K562 (cell line): ENCODE measurements around the gene CLDN10. TPM values are rescaled to one million over a fixed set of nuclear protein-coding genes. Genes with fewer than 3 reads are reported as not detected.

Source experiments
- ATAC-seq: fragments of 200-7000 bp; cut with Tn5 transposase; 3 replicates; pipeline ENCODE4 v1.9.1; 2020; ENCODE audit warnings: moderate library complexity
- BruUV-seq: library from RNA; stranded (reverse); fragments of 400-500 nt; replicated peaks from 2 replicates; lab custom pipeline; 2021; lab: Mats Ljungman, UMichigan
- CTCF ChIA-PET: fragments of 300-600 bp; formaldehyde crosslinking; extraction: SDS; loops from one replicate; lab custom pipeline; 2021; ENCODE audit warnings: low intra/inter-chr PET ratio; lab: Yijun Ruan, JAX
- POLR2A ChIA-PET: fragments of 300-600, 350-650 bp; sonication (Branson Sonifier 250); formaldehyde crosslinking; extraction: SDS; loops from one replicate; lab custom pipeline; 2021; ENCODE audit warnings: antibody characterized with exemption, inconsistent platforms; lab: Yijun Ruan, JAX
- DNase-seq, 4 experiments: peaks; one replicate each; pipeline versions ENCODE4 v3.0.0 to v3.0.0-alpha.2; 2011 to 2018; ENCODE audit warnings: low spot score in 3 of 4, mixed read lengths in 3 of 4; ENCODE audit errors: extremely low read depth in 1 of 4
- FAIRE-seq: peaks from 2 replicates; lab custom pipeline; 2011; peaks lifted over from hg19 to GRCh38; lab: Jason Lieb, UNC
- H2AFZ ChIP-seq: 2 replicates; pipeline ENCODE4 v1.6.0; 2011; ENCODE audit warnings: low read depth, low read length, control low read depth, inconsistent platforms
- H3K27ac ChIP-seq: fragments of 200-600 bp; 3 replicates; pipeline ENCODE4 v1.8.0; 2011; ENCODE audit warnings: low read depth, mild to moderate bottlenecking, control low read depth, inconsistent platforms, low read length, moderate library complexity, mixed read lengths; ENCODE audit errors: extremely low read depth
- H3K27me3 ChIP-seq, 2 experiments: fragments of 300-600 bp in 1 of 2; 2 replicates in 1 of 2; 3 replicates in 1 of 2; pipeline versions ENCODE4 v1.6.0 to v1.8.0; 2011; ENCODE audit warnings: inconsistent platforms in 2 of 2, low read length in 2 of 2, mild to moderate bottlenecking in 1 of 2, mixed read lengths in 1 of 2, moderate library complexity in 1 of 2; ENCODE audit not compliant: control insufficient read depth in 2 of 2, insufficient read depth in 2 of 2
- H3K36me3 ChIP-seq: fragments of 300-600 bp; 3 replicates; pipeline ENCODE4 v1.8.0; 2011; ENCODE audit warnings: mild to moderate bottlenecking, low read length, inconsistent platforms; ENCODE audit not compliant: control insufficient read depth, insufficient read depth
- H3K4me1 ChIP-seq, 2 experiments: fragments of 200-600 bp in 1 of 2; replicated peaks in 1 of 2; 2 replicates in 1 of 2; 3 replicates in 1 of 2; pipeline versions ENCODE4 v1.5.1 to v1.8.0; 2011; ENCODE audit warnings: inconsistent platforms in 2 of 2, low read length in 2 of 2, mild to moderate bottlenecking in 1 of 2, mixed read lengths in 1 of 2, moderate library complexity in 1 of 2; ENCODE audit not compliant: control insufficient read depth in 2 of 2, insufficient read depth in 2 of 2
- H3K4me2 ChIP-seq: 2 replicates; pipeline ENCODE4 v1.6.1; 2011; ENCODE audit warnings: low read length, control low read depth, inconsistent platforms, mixed read lengths; ENCODE audit not compliant: insufficient read depth
- H3K4me3 ChIP-seq: fragments of 200-600 bp; sonication (generic), shearing (Covaris generic); 2 replicates; pipeline ENCODE4 v1.5.1; 2016; ENCODE audit warnings: control low read depth, inconsistent platforms
- H3K79me2 ChIP-seq: fragments of 200-600 bp; 3 replicates; pipeline ENCODE4 v1.8.0; 2011; ENCODE audit warnings: low read length, inconsistent platforms; ENCODE audit not compliant: control insufficient read depth, insufficient read depth
- H3K9ac ChIP-seq, 2 experiments: 2 replicates each; pipeline versions ENCODE4 v1.6.0 to v1.6.1; 2011; ENCODE audit warnings: low read depth in 2 of 2, low read length in 2 of 2, control low read depth in 1 of 2, inconsistent platforms in 1 of 2, mild to moderate bottlenecking in 1 of 2, mixed read lengths in 1 of 2; ENCODE audit not compliant: insufficient read depth in 1 of 2
- H3K9me1 ChIP-seq: one replicate; pipeline ENCODE4 v1.6.0; 2011; ENCODE audit warnings: inconsistent platforms, mild to moderate bottlenecking, low read length, moderate library complexity; ENCODE audit not compliant: control insufficient read depth, insufficient read depth
- H3K9me3 ChIP-seq: replicated peaks from 2 replicates; pipeline ENCODE4 v1.5.1; 2011; ENCODE audit warnings: low read depth, low read length, inconsistent platforms; ENCODE audit not compliant: control insufficient read depth, insufficient read depth
- H4K20me1 ChIP-seq: replicated peaks from 2 replicates; pipeline ENCODE4 v1.6.1; 2011; ENCODE audit warnings: low read length, inconsistent platforms, mixed read lengths; ENCODE audit not compliant: control insufficient read depth, insufficient read depth
- BRCA1 ChIP-seq, 2 experiments: fragments of 450-650 bp in 1 of 2; sonication (generic) in 1 of 2; formaldehyde crosslinking in 1 of 2; IDR thresholded peaks; 2 replicates each; pipeline versions ENCODE4 v1.5.0 to v1.6.1; 2017 to 2020; ENCODE audit warnings: mild to moderate bottlenecking in 1 of 2, missing genetic modification reagents in 1 of 2
- CREBBP ChIP-seq: IDR thresholded peaks from one replicate; pipeline ENCODE4 v1.6.1; 2012; ENCODE audit warnings: low read depth, mild to moderate bottlenecking, control low read depth, inconsistent platforms, low read length
- KLF16 ChIP-seq: IDR thresholded peaks from 2 replicates; pipeline ENCODE4 v1.6.1; 2016; ENCODE audit warnings: antibody characterized with exemption
- NEUROD1 ChIP-seq: fragments of 150-350 bp; IDR thresholded peaks from 2 replicates; pipeline ENCODE4 v1.6.1; 2014; ENCODE audit warnings: borderline replicate concordance, low read length, low read depth; ENCODE audit not compliant: partially characterized antibody
- PHB2 ChIP-seq: fragments of 450-650 bp; IDR thresholded peaks from 2 replicates; pipeline ENCODE4 v1.6.1; 2017; ENCODE audit warnings: low read depth
- POLR2AphosphoS2 ChIP-seq: IDR thresholded peaks from 2 replicates; pipeline ENCODE4 v1.6.1; 2012; ENCODE audit warnings: low read length, improper control_type of control experiment
- SAFB ChIP-seq: fragments of 200-400 bp; formaldehyde crosslinking; IDR thresholded peaks from 2 replicates; pipeline ENCODE4 v1.6.1; 2017; ENCODE audit warnings: low read depth, low read length, borderline replicate concordance
- SETDB1 ChIP-seq: IDR thresholded peaks from one replicate; pipeline ENCODE4 v1.6.1; 2012; ENCODE audit warnings: low read length, control low read depth, inconsistent platforms
- SNIP1 ChIP-seq: fragments of 450-650 bp; IDR thresholded peaks from 2 replicates; pipeline ENCODE4 v1.7.1; 2017; ENCODE audit warnings: low read depth, mild to moderate bottlenecking
- ZKSCAN3 ChIP-seq: fragments of 250-450 bp; sonication (Bioruptor Pico); IDR thresholded peaks from 2 replicates; pipeline ENCODE4 v1.4.0; 2020
- ZNF133 ChIP-seq: fragments of 250-450 bp; sonication (Bioruptor Pico); IDR thresholded peaks from 2 replicates; pipeline ENCODE4 v1.4.0; 2020; ENCODE audit warnings: mild to moderate bottlenecking
- ZNF584 ChIP-seq: fragments of 200-800 bp; sonication (Bioruptor generic); IDR thresholded peaks from 2 replicates; pipeline ENCODE4 v1.6.1; 2016; ENCODE audit warnings: low read depth, mild to moderate bottlenecking, missing genetic modification characterization, missing compliant biosample characterization
- ZNF79 ChIP-seq: fragments of 250-450 bp; sonication (Bioruptor Pico); IDR thresholded peaks from 2 replicates; pipeline ENCODE4 v1.4.0; 2020; ENCODE audit warnings: low read depth, mild to moderate bottlenecking, moderate library complexity
- WGBS: fragments of 100-300 bp; shearing (Covaris generic); methylation state at CpG from one replicate; pipeline ENCODE4 v1.1.6; 2016; ENCODE audit warnings: low coverage, mixed read lengths; ENCODE audit not compliant: insufficient coverage; ENCODE audit errors: missing lambda C conversion rate; 5-methylcytosine and 5-hydroxymethylcytosine counted together
- in situ Hi-C: fragments of 300-500 bp; cut with MboI; formaldehyde crosslinking; loops from 4 replicates; pipeline ENCODE4 v1.15.0; 2018; ENCODE audit warnings: inconsistent platforms, mixed read lengths
- intact Hi-C: fragments of 100-400 bp; cut with micrococcal nuclease; formaldehyde crosslinking; loops from 2 replicates; pipeline ENCODE4 v1.14.2; 2022
- polyA plus RNA-seq, 8 experiments: library from polyadenylated mRNA; depleted of rRNA in 4 of 8; stranded (reverse) in 5 of 8; unstranded in 3 of 8; fragments of >200 nt; fragmentation: Nextera tagmentation in 2 of 8; fragmentation: Illumina TruSeq in 1 of 8; extraction: Ambion mirVana in 2 of 8; extraction: Trizol in 1 of 8; gene quantifications; 2 replicates each; pipeline versions ENCODE4 v1.2.1 to v1.2.3, GENCODE V29; 2011 to 2014; ENCODE audit warnings: inconsistent platforms in 1 of 8, missing spikeins in 1 of 8
- total RNA-seq, 7 experiments: library from RNA; depleted of rRNA in 6 of 7; stranded (reverse); fragments of >200 nt in 6 of 7; fragmentation: Illumina TruSeq in 2 of 7; extraction: Trizol in 2 of 7; gene quantifications; 2 replicates each; pipeline versions ENCODE4 v1.2.1 to v1.2.3, GENCODE V29; 2011 to 2021; ENCODE audit warnings: low replicate concordance in 1 of 7
- TF ChIP-seq, protein P1 (sequence below): sonication (generic); formaldehyde crosslinking; IDR thresholded peaks from 2 replicates; pipeline ENCODE4 v1.8.0; 2023; ENCODE audit warnings: mild to moderate bottlenecking, missing genetic modification reagents
- TF ChIP-seq, protein P2 (sequence below): fragments of 250-450 bp; sonication (Bioruptor Pico); IDR thresholded peaks from 2 replicates; pipeline ENCODE4 v1.5.0; 2020; ENCODE audit warnings: mild to moderate bottlenecking, borderline replicate concordance
- TF ChIP-seq, protein P3 (sequence below): fragments of 250-450 bp; sonication (Bioruptor Pico); IDR thresholded peaks from 2 replicates; pipeline ENCODE4 v1.5.0; 2021

The CLDN10 gene
- total and polyA plus RNA-seq, 9 of the 15 experiments (the other 6 are each of a cell fraction or from before 2014, with no cell fraction given), result not detected

DNA sequence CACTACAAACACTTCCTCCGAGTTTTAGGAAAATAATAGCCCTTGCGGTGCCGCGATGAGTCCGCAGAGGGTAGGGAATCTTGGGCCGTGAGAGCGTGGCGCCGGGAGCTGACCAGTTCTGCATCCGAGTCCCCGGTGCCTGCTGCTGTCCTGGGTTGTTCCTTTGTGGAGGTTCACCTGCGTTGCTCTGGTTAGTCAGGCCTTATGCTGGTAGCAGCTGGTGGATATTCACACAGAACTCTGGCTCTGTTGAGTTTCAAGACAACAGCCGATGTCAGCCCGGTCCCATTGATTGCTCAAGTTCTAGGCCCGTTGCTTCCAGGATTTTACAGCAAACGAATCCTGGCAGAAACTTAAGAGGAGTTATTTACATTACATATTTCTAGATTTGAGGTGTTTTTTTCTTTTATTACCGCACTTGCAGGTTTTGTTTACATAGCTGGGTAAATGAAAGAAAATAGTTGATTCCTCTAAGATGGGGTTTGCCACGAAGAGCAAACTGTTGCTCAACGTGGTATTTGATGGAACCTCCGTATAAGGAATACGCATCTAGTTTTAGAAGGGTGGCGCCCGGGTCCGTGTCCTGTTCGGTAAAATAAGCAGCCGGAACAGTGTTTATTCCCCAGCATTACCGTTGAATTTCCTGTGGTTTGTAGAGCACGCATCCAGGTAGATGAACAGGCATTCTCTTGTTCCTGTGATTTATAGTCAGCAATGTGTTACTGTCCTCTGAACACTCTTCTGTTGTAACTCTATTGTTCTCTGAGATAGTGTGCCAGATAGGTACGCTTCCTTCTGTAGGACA, 1.3 kb downstream of the CLDN10 start:
- Histone ChIP-seq H3K9me1 (no peaks in the 10 kb centered on the region), H3K4me3 (no peak overlapping the region), H3K36me3 (no peaks in the 10 kb centered on the region), H3K9me3 (no peaks in the 10 kb centered on the region), H3K27ac (no peak overlapping the region), H2AFZ (no peak overlapping the region), H4K20me1 (no peaks in the 10 kb centered on the region), H3K79me2 (no peaks in the 10 kb centered on the region), H3K4me1 (peaks cover 0 to 7% of the 10 kb centered on the region in 2 experiments; a peak in 2 of 5 replicates), H3K27me3 (peaks cover 22 to 32% of the 10 kb centered on the region in 2 experiments), H3K4me2 (no peak overlapping the region), H3K9ac (no peak overlapping the region)
- 6% methylated on average over 19 of the region's 29 CpGs for WGBS
- ATAC-seq, result no peak
- intact Hi-C loops, result loop anchor here (10.0 kb wide), 1 partner anchor 59 kb away; no protein-coding TSS in a partner anchor
- in situ Hi-C loops, result no loop called here
- CTCF ChIA-PET, result no interaction called here
- POLR2A ChIA-PET, result no interaction called here
- no TSS peak for BruUV-seq
- no peak for FAIRE-seq
- DNase-seq, result no peak
- TF ChIP-seq, protein P1, sequence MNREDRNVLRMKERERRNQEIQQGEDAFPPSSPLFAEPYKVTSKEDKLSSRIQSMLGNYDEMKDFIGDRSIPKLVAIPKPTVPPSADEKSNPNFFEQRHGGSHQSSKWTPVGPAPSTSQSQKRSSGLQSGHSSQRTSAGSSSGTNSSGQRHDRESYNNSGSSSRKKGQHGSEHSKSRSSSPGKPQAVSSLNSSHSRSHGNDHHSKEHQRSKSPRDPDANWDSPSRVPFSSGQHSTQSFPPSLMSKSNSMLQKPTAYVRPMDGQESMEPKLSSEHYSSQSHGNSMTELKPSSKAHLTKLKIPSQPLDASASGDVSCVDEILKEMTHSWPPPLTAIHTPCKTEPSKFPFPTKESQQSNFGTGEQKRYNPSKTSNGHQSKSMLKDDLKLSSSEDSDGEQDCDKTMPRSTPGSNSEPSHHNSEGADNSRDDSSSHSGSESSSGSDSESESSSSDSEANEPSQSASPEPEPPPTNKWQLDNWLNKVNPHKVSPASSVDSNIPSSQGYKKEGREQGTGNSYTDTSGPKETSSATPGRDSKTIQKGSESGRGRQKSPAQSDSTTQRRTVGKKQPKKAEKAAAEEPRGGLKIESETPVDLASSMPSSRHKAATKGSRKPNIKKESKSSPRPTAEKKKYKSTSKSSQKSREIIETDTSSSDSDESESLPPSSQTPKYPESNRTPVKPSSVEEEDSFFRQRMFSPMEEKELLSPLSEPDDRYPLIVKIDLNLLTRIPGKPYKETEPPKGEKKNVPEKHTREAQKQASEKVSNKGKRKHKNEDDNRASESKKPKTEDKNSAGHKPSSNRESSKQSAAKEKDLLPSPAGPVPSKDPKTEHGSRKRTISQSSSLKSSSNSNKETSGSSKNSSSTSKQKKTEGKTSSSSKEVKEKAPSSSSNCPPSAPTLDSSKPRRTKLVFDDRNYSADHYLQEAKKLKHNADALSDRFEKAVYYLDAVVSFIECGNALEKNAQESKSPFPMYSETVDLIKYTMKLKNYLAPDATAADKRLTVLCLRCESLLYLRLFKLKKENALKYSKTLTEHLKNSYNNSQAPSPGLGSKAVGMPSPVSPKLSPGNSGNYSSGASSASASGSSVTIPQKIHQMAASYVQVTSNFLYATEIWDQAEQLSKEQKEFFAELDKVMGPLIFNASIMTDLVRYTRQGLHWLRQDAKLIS (CRISPR knock-in tag), result no peak
- TF ChIP-seq ZKSCAN3 (CRISPR knock-in tag) (no peak), PHB2 (no peak), KLF16 (no peak), BRCA1 (IDR thresholded peaks at IDR 0.05) (no peak), BRCA1 (CRISPR knock-in tag; IDR thresholded peaks at IDR 0.05) (no peak), SNIP1 (no peak), ZNF79 (CRISPR knock-in tag) (no peak), SETDB1 (no peak), POLR2AphosphoS2 (no peak), ZNF133 (CRISPR knock-in tag) (no peak), SAFB (no peak), CREBBP (no peak), ZNF584 (no peak), NEUROD1 (no peak)
- TF ChIP-seq, protein P2, sequence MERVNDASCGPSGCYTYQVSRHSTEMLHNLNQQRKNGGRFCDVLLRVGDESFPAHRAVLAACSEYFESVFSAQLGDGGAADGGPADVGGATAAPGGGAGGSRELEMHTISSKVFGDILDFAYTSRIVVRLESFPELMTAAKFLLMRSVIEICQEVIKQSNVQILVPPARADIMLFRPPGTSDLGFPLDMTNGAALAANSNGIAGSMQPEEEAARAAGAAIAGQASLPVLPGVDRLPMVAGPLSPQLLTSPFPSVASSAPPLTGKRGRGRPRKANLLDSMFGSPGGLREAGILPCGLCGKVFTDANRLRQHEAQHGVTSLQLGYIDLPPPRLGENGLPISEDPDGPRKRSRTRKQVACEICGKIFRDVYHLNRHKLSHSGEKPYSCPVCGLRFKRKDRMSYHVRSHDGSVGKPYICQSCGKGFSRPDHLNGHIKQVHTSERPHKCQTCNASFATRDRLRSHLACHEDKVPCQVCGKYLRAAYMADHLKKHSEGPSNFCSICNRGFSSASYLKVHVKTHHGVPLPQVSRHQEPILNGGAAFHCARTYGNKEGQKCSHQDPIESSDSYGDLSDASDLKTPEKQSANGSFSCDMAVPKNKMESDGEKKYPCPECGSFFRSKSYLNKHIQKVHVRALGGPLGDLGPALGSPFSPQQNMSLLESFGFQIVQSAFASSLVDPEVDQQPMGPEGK (CRISPR knock-in tag), result no peak
- TF ChIP-seq, protein P3, sequence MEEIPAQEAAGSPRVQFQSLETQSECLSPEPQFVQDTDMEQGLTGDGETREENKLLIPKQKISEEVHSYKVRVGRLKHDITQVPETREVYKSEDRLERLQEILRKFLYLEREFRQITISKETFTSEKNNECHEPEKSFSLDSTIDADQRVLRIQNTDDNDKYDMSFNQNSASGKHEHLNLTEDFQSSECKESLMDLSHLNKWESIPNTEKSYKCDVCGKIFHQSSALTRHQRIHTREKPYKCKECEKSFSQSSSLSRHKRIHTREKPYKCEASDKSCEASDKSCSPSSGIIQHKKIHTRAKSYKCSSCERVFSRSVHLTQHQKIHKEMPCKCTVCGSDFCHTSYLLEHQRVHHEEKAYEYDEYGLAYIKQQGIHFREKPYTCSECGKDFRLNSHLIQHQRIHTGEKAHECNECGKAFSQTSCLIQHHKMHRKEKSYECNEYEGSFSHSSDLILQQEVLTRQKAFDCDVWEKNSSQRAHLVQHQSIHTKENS (CRISPR knock-in tag), result no peak
